ENCODE measurements around the gene NDRG2.

The NDRG2 gene

GRCh38 chr14:21033133-21033698 is 8.4 kb upstream of the NDRG2 start:
- Histone ChIP-seq H2AFZ (no peak overlapping the region), H3K79me2 (no peaks in the 10 kb centered on the region), H3K27me3 (ENCODE audit: control insufficient read depth, insufficient read depth, low read length) (no peaks in the 10 kb centered on the region), H3K36me3 (ENCODE audit: control insufficient read depth, insufficient read depth, low read length) (no peaks in the 10 kb centered on the region), H3K4me2 (ENCODE audit: low read length) (no peak overlapping the region), H3K9me3 (ENCODE audit: control insufficient read depth, low read length) (no peaks in the 10 kb centered on the region), H3K9ac (no peak overlapping the region), H3K4me1 (peaks cover 14% of the 10 kb centered on the region), H3K27ac (no peak overlapping the region), H3K4me3 (ENCODE audit: low read depth, low read length) (no peak overlapping the region)
- no peak for TF ChIP-seq CTCF (IDR thresholded peaks at IDR 0.05)

- H3K4me2 ChIP-seq (ENCODE audit: low read length): no peak overlapping the region
- no peaks in the 10 kb centered on the region for H3K79me2 ChIP-seq
- H3K27me3 ChIP-seq (ENCODE audit: control insufficient read depth, insufficient read depth, low read length): no peaks in the 10 kb centered on the region
- no peak overlapping the region for H3K27ac ChIP-seq
- H3K4me1 ChIP-seq: peaks cover 14% of the 10 kb centered on the region
- no peak for TF ChIP-seq CTCF (IDR thresholded peaks at IDR 0.05)
- H3K9ac ChIP-seq: no peak overlapping the region
- H3K36me3 ChIP-seq (ENCODE audit: control insufficient read depth, insufficient read depth, low read length): no peaks in the 10 kb centered on the region
- no peak overlapping the region for H2AFZ ChIP-seq
- H3K9me3 ChIP-seq (ENCODE audit: control insufficient read depth, low read length): no peaks in the 10 kb centered on the region
- no peak overlapping the region for H3K4me3 ChIP-seq (ENCODE audit: low read depth, low read length)
These were observed 7.7 kb upstream of the NDRG2 start for GRCh38 chr14:21032326-21033132.

- Histone ChIP-seq H3K9ac (no peak overlapping the region), H3K4me3 (ENCODE audit: low read depth, low read length) (no peak overlapping the region), H3K9me3 (ENCODE audit: control insufficient read depth, low read length) (no peaks in the 10 kb centered on the region), H3K4me2 (ENCODE audit: low read length) (no peak overlapping the region), H3K27ac (no peak overlapping the region), H3K4me1 (peaks cover 23% of the 10 kb centered on the region), H3K27me3 (ENCODE audit: control insufficient read depth, insufficient read depth, low read length) (no peaks in the 10 kb centered on the region), H2AFZ (no peak overlapping the region), H3K79me2 (no peaks in the 10 kb centered on the region), H3K36me3 (ENCODE audit: control insufficient read depth, insufficient read depth, low read length) (no peaks in the 10 kb centered on the region)
- TF ChIP-seq CTCF (IDR thresholded peaks at IDR 0.05): no peak
These were observed 5.7 kb upstream of the NDRG2 start for GRCh38 chr14:21030531-21030930.

- Histone ChIP-seq H2AFZ (no peak within 1 kb of the TSS), H3K4me1 (peaks cover 18% of the 10 kb centered on the region), H3K4me3 (ENCODE audit: low read depth, low read length) (no peak within 1 kb of the TSS), H3K9ac (no peak within 1 kb of the TSS), H3K27ac (no peak within 1 kb of the TSS), H3K79me2 (no peaks in the 10 kb centered on the region), H3K9me3 (ENCODE audit: control insufficient read depth, low read length) (no peaks in the 10 kb centered on the region), H3K36me3 (ENCODE audit: control insufficient read depth, insufficient read depth, low read length) (no peaks in the 10 kb centered on the region), H3K4me2 (ENCODE audit: low read length) (no peak within 1 kb of the TSS), H3K27me3 (ENCODE audit: control insufficient read depth, insufficient read depth, low read length) (no peaks in the 10 kb centered on the region)
- no peak for TF ChIP-seq CTCF (IDR thresholded peaks at IDR 0.05)
These were observed 5.1 kb upstream of the NDRG2 start, which contains the start of gene TPPP2 for GRCh38 chr14:21029917-21030316. TPPP2 (plus strand) TSS chr14:21030217; CDS start chr14:21030582, 365 bp downstream.

All from parathyroid adenoma (tissue), 2 donors.